Panc1 (cell line): ENCODE results near the gene CREBBP.

ENCODE experiments used
- CTCF ChIP-seq: fragments of 450-650 bp; IDR thresholded peaks from 2 replicates; pipeline ENCODE4 v1.5.1; 2017; ENCODE audit warnings: mild to moderate bottlenecking
- POLR2AphosphoS5 ChIP-seq: IDR thresholded peaks from 2 replicates; pipeline ENCODE4 v1.6.1; 2012; ENCODE audit warnings: mild to moderate bottlenecking, low read depth, low read length, moderate library complexity

GRCh38 chr16:3839402-3840184, 40.9 kb downstream of the CREBBP start:
- TF ChIP-seq POLR2AphosphoS5 (no peak), CTCF (no peak)
